Suppressor macrophage (primary cell): ENCODE data around the gene F2RL2.

Experiments used
- DNase-seq, 4 experiments: peaks; one replicate each; pipeline ENCODE4 v3.0.0-alpha.2; 2020 to 2022

Gene F2RL2

GRCh38 chr5:76620166-76620565 lies 3.0 kb downstream of the F2RL2 start:
- DNase-seq = no peak

DNA sequence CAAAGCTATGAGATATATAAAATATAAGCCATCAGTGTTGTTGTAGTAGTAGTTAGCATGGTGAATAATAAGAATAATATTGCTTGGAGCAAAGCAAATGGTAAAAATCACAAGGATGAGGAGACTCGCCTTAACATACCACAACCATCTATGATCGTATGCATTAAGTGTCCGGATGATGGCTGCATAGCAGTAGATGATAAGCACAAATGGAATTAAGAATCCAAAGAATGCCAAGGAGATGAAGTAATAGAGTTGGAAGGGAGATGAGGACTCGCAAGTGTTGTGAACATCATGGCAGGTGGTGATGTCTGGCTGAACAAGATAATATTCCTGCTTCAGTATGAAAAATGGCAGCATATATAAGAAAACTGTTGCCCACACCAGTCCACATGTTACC lies 5.5 kb downstream of the F2RL2 start:
- no peak for DNase-seq

DNA sequence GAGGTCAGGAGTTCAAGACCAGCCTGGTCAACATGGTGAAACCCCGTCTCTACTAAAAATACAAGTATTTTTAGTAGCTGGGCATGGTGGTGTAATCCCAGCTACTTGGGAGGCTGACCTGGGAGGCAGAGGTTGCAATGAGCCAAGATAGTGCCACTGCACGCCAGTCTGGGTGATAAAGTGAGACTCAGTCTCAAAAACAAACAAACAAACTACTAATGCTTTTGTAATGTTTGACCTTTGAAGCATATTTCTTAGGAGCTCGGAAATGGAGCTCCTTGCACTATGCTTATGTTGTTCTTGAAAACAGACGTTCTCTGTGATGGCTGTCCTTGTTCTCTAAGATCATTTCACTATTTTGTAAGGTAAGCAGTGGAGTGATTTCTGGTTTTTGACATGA lies 6.0 kb downstream of the F2RL2 start:
- no peak for DNase-seq

GRCh38 chr5:76616206-76616605 lies 7.0 kb downstream of the F2RL2 start:
- no peak for DNase-seq

GRCh38 chr5:76615759-76616158 lies 7.4 kb downstream of the F2RL2 start:
- no peak for DNase-seq

GRCh38 chr5:76612942-76613341 lies 10.3 kb downstream of the F2RL2 start:
- no peak for DNase-seq

- DNase-seq = no peak
Measured at GRCh38 chr5:76610196-76610595, 13.0 kb downstream of the F2RL2 start.

DNA sequence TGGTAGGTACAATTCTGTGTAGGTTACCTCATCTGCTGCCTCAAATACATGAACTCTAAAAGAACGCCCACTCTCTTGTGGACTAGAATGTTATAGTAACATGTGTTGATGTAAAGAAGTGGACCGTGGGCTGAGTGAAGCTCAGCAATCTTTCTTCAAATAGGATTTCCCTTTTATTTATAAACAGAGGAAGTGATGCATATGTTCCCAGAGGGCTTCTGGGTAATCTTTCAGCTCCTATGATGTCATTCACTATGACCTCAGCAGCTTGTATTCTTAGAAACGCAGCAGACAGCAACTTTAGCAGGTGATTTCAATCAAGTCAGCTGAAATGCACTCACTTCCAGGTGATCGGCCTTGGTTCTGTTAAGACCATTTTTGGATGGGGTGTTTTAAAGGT lies 14.4 kb downstream of the F2RL2 start:
- peak; percentile 68 to 94 (median 81) for DNase-seq

GRCh38 chr5:76607353-76607871 lies 15.8 kb downstream of the F2RL2 start:
- DNase-seq = no peak

DNA sequence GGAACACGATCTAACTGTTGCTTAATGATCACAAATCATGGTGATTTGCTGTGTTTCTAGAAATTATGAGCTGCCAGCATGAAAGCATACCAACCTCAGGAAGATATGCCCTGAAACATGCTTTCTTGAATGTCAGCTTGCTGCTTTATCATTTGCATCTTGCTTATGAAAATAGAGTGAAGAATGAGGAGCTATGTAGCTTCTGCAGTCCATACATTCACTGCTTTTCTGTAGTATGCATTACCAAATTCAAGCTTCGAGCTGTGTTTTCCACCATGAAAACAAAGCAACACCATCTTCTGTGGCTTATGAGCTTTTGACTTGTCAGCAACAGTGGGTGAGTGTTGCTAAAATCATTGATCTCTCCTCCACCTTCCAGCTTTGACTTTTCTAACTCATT lies 16.5 kb downstream of the F2RL2 start:
- DNase-seq = peak in 1 of 4 experiments; percentile 6

DNA sequence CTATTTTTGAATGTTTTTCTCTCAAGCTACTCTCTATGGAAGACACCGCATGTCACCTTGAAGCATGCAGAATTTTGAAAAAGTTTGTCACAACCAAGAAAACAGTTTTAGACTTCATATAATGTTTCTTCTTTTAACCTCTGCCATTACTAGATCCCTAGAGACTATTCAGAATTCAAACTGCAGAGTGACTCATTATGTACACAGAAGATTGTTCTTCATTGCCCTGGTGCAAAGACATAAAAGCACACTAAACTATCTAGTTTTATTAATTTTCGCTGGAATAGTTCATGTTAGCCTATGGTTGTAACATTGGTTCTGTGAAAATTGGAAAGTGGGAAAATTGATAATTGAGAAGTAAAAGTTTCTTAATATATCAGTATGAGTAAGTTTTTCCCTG lies 18.4 kb downstream of the F2RL2 start:
- DNase-seq = no peak

DNA sequence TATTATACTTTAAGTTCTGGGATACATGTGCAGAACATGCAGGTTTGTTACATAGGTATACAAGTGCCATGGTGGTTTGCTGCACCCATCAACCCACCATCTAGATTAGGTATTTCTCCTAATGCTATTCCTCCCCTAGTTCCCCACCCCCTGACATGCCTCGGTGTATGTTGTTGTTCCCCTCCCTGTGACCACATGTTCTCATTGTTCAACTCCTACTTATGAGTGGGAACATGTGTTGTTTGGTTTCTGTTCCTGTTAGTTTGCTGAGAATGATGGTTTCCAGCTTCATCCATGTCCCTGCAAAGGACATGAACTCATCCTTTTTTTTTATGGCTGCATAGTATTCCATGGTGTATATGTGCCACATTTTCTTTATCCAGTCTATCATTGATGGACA lies 19.2 kb downstream of the F2RL2 start:
- peak in 3 of 4 experiments; percentile 15 to 59 (median 48) for DNase-seq

DNA sequence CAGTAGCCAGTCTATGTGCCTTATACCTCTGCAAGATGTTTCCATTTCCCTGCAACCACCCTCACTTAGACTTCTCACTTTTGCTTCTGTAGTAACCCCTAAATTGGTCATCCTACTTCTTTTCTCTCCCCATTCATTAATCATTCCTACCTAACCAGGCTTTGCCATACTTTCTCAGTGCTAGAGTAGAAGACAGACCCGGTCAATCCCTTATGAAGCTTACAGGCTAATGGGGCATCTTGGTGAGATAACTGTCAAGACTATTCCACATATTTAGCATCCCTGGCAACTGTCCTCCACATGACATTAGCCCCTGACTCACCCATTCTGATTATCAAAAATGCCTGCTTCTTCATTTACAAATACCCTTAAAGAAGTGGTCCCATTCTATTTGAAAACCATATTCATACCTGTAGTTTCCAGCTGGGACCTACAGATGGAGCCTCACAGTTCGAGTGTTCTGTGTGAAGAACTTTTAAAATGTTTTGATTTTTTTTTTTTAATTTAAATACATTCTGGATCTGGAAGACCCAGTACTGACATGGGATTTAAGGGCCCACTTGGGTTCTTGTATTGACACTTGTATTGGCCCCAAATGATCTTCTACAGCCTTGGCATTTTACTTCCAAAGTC lies 21.0 kb downstream of the F2RL2 start:
- DNase-seq = no peak

DNA sequence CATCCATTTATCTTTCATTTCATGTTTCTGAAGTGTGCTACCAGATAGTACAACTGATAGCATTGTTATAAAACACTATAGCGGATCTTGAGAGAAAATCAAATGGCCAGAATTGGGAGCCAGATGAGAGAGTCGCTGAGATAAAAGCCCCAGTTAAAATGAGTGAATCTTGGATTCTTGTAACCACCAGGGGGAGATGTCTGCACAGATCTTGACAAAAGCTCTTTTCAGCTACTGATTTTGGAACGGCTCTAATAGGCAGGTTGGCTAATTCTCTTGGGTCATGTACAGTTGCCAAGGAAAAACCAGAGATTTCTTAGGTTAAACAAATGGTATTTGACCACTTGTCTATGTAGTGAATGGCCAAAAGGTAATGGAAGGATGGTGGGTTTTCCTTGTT lies 21.7 kb downstream of the F2RL2 start:
- DNase-seq = peak; percentile 41 to 79 (median 64)

- DNase-seq = no peak
Measured at GRCh38 chr5:76600716-76601115, 22.5 kb downstream of the F2RL2 start.

GRCh38 chr5:76598531-76598930 lies 24.7 kb downstream of the F2RL2 start:
- DNase-seq = no peak

DNA sequence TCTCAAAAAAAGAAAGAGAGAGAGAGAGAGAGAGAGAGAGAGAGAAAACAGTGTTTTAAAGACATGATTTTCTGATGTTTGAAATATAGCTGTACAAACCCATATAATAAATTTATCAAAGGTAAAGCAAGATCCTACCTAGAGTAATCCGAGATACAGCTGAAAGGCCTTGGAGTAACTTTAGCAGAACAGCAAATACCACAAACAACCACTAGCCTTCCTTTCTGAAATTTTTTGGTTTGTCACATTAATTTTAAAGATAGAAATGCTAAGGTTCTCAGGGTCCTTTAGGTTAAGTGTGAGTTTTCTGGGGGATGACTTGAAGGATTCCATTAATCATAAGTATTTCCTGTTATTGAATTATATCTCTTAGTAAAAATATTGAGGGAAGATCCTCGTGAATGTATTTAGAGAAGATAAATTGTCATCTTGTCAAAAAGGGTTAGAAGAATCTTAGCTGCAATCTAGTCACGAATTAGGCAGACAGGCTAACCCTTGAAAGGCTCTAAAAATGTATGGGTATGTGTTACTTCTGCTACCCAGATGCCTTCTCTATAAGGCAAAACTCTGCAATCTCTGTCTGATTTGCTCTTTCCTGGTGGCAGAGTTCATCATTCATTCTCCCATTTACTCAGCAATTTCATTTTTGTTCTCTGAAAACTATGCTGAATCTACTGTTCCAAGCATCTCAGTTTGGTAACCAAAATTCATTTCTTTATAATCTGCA lies 27.3 kb downstream of the F2RL2 start:
- DNase-seq = no peak

GRCh38 chr5:76594107-76594506 lies 29.1 kb downstream of the F2RL2 start:
- DNase-seq = no peak

DNA sequence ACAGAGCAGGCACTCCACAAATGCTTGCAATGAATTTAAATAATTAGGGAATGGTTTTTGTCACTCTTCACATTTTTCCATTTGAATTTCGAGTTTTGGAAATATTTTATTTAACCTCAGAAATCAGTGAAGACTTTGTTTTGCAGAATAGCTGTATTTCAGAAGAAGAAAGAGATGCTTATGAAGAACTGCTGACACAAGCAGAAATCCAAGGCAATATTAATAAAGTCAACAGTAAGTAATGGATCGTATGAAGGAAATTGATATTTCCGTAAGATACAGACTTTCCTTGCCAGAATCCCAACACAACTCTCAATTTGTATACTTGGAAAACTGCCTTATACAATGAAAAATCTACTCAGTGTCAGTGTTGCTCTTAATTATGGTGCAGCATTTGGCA lies 30.5 kb downstream of the F2RL2 start:
- DNase-seq = no peak

DNA sequence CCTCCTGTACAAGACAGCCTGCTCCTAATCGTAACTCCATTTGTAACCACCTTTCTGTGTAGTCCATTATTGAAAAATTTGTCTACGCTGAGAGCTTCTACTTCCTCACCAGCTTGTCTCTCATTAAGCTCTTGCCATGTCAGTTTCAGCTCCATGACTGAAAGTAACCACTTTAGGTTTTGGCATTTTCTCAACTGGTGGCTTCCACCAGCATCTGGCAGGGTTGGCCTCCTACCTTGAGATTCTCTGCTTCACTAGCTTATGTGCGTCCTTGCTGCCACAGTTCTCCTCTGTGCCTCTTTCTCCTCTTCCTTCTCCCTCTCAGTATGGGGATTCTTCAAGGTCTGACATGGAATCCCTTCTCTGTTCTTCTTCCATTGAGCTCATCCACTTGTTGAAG lies 31.8 kb downstream of the F2RL2 start:
- DNase-seq = no peak

- peak in 3 of 4 experiments; percentile 29 to 60 (median 40) for DNase-seq
Measured at GRCh38 chr5:76590027-76590426, 33.2 kb downstream of the F2RL2 start.

GRCh38 chr5:76586531-76586930 lies 36.7 kb downstream of the F2RL2 start:
- DNase-seq = no peak

- DNase-seq = no peak
Measured at GRCh38 chr5:76585783-76586217, 37.4 kb downstream of the F2RL2 start.
